AG09309 (cell line): ENCODE results near the gene NFIC.
A peak's percentile ranks its signal among the peaks of the same experiment; 100 is the strongest.

Source experiments
- DNase-seq: peaks from one replicate; pipeline ENCODE4 v3.0.0-alpha.2; 2010; ENCODE audit warnings: low read depth
- H3K4me3 ChIP-seq: 2 replicates; pipeline ENCODE4 v1.5.1; 2011; ENCODE audit warnings: mild to moderate bottlenecking, low read depth, low read length, moderate library complexity; ENCODE audit not compliant: control insufficient read depth
- CTCF ChIP-seq: IDR thresholded peaks from 2 replicates; pipeline ENCODE4 v1.5.1; 2011; ENCODE audit warnings: mild to moderate bottlenecking, low read depth, low read length, inconsistent platforms; ENCODE audit not compliant: insufficient read depth, control insufficient read depth; ENCODE audit errors: missing control alignments

NFIC gene

DNA sequence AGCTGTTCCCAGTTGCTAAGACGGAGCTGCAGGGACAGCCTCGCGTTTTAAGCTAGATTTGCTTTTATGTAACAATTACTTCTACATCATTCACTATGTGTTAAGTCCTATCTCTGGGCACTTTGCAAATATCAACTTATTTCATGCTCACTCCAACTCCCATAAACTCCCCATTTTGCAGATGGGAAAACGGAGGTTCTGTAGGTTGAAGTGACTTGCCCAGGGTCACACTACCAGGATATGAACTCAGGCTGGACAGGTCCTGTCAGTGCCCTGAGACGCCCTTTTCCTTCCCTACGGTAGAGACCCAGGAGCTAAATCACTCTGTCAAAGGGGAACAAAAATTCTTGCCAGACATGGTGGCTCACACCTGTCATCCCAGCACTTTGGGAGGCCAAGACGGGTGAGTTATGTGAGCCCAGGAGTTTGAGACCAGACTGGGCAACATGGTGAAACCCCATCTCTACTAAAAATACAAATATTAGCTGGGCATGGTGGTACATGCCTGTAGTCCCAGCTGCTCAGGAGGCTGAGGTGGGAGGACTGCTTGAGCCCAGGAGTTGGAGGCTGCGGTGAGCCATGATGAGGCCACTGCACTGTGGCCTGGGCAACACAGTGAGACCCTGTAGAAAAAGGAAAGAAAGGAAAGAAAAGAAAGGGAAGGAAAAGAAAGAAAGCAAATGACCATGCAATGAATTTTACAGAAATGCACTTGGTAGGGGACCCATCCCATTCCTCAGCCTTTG, 14.5 kb upstream of the NFIC start:
- no peak for TF ChIP-seq CTCF

GRCh38 chr19:3353493-3353892, 12.9 kb upstream of the NFIC start:
- no peak for TF ChIP-seq CTCF
- no peak overlapping the region for H3K4me3 ChIP-seq
- DNase-seq, result no peak

More for the DNA sequence above, 14.5 kb upstream of the NFIC start:
- DNase-seq, result no peak
- H3K4me3 ChIP-seq, result no peak overlapping the region

DNA sequence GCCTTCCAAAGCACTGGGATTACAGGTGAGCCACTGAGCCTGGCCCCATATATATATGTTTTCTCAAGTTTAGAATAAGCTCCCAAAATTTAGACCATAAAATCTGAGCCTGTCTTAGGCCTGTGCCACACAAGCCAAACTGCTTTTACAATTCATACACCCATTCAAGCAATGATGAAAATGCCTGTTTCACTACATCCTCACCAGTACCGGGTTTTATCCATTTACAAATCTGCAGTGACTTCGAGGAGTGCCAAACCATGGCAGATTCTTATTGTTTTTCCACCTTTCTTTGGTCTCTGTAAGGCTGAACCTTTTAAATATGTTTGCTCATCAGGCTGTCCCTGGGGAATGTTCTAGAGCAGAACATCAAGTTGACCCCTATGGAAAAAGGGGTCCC, 9.6 kb upstream of the NFIC start:
- DNase-seq, result no peak
- H3K4me3 ChIP-seq, result no peak overlapping the region
- TF ChIP-seq CTCF, result no peak

DNA sequence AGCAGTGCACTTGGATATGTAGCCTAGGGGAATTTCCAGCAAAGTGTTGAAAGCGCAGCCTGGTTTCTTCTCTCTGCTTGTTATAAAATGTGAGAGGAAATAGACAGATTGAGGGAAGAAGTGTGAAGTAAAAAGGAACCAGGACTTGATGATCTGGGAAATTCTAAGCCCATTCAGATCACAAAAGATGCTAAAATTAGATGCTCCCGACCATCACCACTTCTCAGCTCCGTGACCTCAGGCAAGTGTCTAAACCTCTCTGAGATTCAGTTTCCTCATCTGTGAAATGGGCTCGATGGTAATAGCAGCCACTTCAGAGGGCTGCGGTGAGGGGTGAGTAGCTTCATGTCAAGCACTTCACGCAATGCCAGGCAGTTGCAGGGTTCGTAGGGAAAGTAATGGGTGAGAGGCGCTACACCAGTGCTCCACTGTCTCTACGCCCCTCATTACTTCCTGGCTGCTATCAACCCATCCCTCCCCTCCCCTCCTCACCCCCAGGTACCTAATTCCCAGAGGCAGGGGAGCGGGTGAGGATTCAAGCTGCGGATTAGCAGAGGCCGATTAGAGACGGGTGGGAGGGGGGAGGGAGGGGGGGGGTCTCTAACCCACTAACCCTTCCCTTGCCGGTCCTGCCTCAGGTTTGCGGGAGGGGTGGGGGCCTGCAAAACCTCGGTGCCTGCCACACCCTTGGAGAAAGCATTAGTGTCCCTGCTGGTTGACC, 9.0 kb upstream of the NFIC start:
- no peak overlapping the region for H3K4me3 ChIP-seq
- no peak for TF ChIP-seq CTCF
- no peak for DNase-seq

GRCh38 chr19:3357992-3358688, 8.2 kb upstream of the NFIC start:
- TF ChIP-seq CTCF, result no peak
- no peak for DNase-seq
- H3K4me3 ChIP-seq, result no peak overlapping the region

DNA sequence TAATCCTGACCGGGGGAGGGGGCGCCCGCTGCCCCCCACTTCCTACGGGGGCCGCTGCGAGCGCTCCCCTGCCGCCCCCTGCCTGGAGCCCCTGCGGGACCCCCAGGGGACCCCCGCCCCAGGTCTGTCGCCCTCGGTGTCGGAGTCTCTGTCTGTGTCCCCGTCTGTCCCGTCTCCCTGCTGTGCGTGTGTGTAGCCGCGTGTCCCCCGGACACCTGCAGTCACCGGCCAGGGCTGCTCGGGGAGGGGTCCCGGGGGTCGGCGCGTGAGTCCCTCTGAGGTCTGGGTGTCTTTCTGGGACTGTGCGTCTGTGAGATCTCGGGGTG, 7.7 kb upstream of the NFIC start:
- TF ChIP-seq CTCF, result no peak
- DNase-seq, result no peak
- peak overlapping the region; percentile 65 for H3K4me3 ChIP-seq
